ENCODE measurements around the gene GOLGA6L4. TPM values are rescaled to one million over a fixed set of nuclear protein-coding genes. Genes with fewer than 3 reads are reported as not detected.
"Not testable (repeated sequence)": the region's sequence is repeated elsewhere in the genome, so short reads cannot be mapped to it uniquely, and the experiment has no call there.

GOLGA6L4 gene
- total RNA-seq = 10.0 and 11.7 TPM in 2 replicates
- long read RNA-seq = 0 reads

DNA sequence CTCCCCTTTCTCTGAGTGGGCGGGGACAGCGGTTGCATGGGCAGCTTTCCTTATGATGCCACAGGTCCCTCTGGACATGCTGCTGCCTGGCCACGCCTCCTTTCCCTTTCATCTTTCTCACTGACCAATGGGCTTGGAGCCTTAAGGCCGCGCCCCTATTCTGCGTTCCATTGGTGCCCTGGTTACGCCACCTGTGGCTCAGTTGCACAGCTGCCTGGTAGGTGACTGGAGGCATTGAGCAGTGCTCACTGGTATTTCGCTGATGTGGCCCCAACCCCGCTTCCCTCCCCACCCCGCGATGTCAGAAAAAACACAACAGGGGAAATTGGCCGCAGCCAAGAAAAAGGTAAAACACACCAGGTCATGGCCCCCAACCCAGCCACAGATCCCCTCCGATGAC is at the start of gene GOLGA6L4:
Gene GOLGA6L4 (plus strand): TSS at position 201 of the 400 bp plus-strand sequence. CDS start 62 bp downstream, at position 263.
- H3K36me3 Mint-ChIP-seq (ENCODE audit: insufficient read depth); H3K9me3 Mint-ChIP-seq (ENCODE audit: low read depth); DNase-seq (ENCODE audit: low spot score, unreplicated experiment); H3K27me3 Mint-ChIP-seq; H3K4me3 Mint-ChIP-seq (ENCODE audit: low read depth); H3K4me1 Mint-ChIP-seq (ENCODE audit: low read depth); H3K27ac Mint-ChIP-seq: not testable (repeated sequence)

DNA sequence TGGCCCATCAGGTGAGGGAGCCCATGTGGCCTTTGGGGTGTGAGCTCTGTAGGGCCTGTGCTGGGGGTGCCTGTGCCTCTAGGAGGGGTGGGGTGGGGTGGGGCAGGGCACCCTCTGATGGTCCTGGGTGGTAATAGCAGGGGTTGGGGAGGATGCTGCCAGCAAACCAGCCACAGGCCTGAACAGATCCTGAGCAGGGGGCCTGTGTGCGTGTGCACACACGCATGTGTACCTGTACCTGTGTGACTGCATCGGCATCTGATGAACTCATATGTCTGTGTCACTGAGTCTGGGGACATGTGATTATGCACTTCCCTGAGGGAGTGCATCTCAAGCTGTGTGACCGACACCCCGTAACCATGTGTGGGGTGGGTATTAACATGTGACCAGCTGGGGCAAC is 42.6 kb upstream of the GOLGA6L4 start:
- not testable (repeated sequence) for H3K36me3 Mint-ChIP-seq (ENCODE audit: insufficient read depth); H3K27ac Mint-ChIP-seq; H3K4me3 Mint-ChIP-seq (ENCODE audit: low read depth); H3K27me3 Mint-ChIP-seq; DNase-seq (ENCODE audit: low spot score, unreplicated experiment); H3K4me1 Mint-ChIP-seq (ENCODE audit: low read depth); H3K9me3 Mint-ChIP-seq (ENCODE audit: low read depth)

- not testable (repeated sequence) for H3K27ac Mint-ChIP-seq; H3K4me3 Mint-ChIP-seq (ENCODE audit: low read depth); H3K4me1 Mint-ChIP-seq (ENCODE audit: low read depth); DNase-seq (ENCODE audit: low spot score, unreplicated experiment); H3K9me3 Mint-ChIP-seq (ENCODE audit: low read depth); H3K36me3 Mint-ChIP-seq (ENCODE audit: insufficient read depth); H3K27me3 Mint-ChIP-seq
Measured at GRCh38 chr15:84195603-84196002, 40.0 kb upstream of the GOLGA6L4 start.

DNA sequence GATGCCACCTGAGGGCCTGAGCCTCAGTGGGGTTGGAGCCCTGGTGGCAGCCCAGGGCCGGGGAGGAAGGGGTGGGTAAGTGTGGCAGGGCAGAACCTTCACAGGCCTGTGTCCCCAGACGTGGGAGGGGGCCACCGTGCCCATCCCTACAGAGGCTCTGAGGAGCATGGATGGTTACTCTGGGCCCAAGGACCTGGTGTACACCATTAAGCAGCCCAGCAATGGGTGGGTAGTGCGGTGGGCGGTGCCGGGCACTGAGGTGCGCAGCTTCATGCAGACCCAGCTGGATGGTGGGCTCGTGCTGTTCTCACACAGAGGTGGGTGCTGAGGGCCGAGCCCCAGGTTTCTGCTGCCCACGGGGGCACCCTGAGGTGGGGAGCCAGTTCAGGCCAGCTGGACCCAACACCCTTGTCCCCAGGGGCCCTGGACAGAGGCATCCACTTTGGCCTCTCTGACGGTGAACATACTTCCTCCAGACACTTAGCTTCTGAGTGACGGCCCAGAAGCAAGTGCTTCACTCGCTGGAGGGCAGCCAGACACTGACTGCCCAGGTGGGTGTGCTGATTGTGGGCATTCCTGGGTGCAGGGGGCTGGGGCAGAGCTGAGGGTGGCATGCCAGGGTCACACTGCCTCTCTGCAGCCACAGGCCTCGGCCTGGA is 38.9 kb upstream of the GOLGA6L4 start:
- H3K36me3 Mint-ChIP-seq (ENCODE audit: insufficient read depth); H3K4me3 Mint-ChIP-seq (ENCODE audit: low read depth); H3K4me1 Mint-ChIP-seq (ENCODE audit: low read depth); H3K27me3 Mint-ChIP-seq; DNase-seq (ENCODE audit: low spot score, unreplicated experiment); H3K27ac Mint-ChIP-seq; H3K9me3 Mint-ChIP-seq (ENCODE audit: low read depth): not testable (repeated sequence)

DNA sequence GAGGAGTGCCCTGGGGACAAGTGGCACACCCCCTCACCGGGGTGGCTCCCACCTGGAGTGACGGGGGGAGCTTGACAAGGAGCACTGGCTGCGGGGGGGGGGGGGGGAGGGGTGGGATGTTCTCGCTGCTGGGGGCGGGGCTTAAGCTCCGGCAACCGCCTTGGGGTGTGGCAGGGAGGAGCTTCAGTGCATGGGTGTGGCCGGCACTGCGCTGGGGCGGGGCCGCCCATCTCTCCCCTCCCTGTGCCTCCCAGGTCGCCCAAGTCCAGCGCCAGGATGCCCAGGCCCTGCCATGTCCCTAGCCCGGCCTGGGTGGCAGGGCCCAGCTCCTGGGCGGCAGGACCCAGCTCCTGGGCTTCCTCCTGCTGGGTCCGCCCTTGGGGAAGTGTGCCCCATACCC is 35.7 kb upstream of the GOLGA6L4 start:
- H3K4me1 Mint-ChIP-seq (ENCODE audit: low read depth); H3K36me3 Mint-ChIP-seq (ENCODE audit: insufficient read depth); DNase-seq (ENCODE audit: low spot score, unreplicated experiment); H3K9me3 Mint-ChIP-seq (ENCODE audit: low read depth); H3K27ac Mint-ChIP-seq; H3K27me3 Mint-ChIP-seq; H3K4me3 Mint-ChIP-seq (ENCODE audit: low read depth): not testable (repeated sequence)

DNA sequence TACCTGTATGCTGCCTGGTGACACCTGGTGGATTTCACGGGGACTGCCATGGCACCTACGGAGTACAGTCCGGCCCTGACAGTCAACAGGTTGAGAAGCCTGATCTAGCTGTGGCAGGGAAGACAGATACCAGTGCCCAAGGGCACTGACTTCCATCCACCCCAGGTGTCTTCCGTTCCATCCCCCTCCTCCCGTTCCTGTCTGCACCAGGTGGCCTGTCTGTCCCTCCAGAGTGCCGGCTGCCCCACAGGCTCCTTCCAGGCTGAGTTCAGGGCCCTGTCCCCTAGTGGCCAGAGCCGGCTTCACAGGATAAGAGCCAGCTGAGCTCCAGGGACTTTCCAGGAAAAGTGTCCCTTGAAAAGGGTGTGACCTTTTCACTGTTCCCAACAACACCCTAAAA is 10.9 kb downstream of the GOLGA6L4 start:
- not testable (repeated sequence) for H3K36me3 Mint-ChIP-seq (ENCODE audit: insufficient read depth); H3K9me3 Mint-ChIP-seq (ENCODE audit: low read depth); H3K27me3 Mint-ChIP-seq; DNase-seq (ENCODE audit: low spot score, unreplicated experiment); H3K4me1 Mint-ChIP-seq (ENCODE audit: low read depth)
- TF ChIP-seq, protein P1, sequence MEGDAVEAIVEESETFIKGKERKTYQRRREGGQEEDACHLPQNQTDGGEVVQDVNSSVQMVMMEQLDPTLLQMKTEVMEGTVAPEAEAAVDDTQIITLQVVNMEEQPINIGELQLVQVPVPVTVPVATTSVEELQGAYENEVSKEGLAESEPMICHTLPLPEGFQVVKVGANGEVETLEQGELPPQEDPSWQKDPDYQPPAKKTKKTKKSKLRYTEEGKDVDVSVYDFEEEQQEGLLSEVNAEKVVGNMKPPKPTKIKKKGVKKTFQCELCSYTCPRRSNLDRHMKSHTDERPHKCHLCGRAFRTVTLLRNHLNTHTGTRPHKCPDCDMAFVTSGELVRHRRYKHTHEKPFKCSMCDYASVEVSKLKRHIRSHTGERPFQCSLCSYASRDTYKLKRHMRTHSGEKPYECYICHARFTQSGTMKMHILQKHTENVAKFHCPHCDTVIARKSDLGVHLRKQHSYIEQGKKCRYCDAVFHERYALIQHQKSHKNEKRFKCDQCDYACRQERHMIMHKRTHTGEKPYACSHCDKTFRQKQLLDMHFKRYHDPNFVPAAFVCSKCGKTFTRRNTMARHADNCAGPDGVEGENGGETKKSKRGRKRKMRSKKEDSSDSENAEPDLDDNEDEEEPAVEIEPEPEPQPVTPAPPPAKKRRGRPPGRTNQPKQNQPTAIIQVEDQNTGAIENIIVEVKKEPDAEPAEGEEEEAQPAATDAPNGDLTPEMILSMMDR (IDR thresholded peaks at IDR 0.05; ENCODE audit: unreplicated experiment) = peak; percentile 55
- peak overlapping the region; percentile 45 for H3K4me3 Mint-ChIP-seq (ENCODE audit: low read depth)
- peak overlapping the region; percentile 53 for H3K27ac Mint-ChIP-seq

Measured in progenitor cell of endocrine pancreas (in vitro differentiated cells).